Stimulated activated CD4-positive, alpha-beta T cell treated with anti-CD3 and anti-CD28 coated beads, TNF-alpha, amount 100 ng/mL, for 1 hour (primary cell): ENCODE measurements around the gene ACOT8.
"Not testable (repeated sequence)": the region's sequence is repeated elsewhere in the genome, so short reads cannot be mapped to it uniquely, and the experiment has no call there.

Experiments
- DNase-seq, 3 donors: peaks; one replicate each; pipeline ENCODE4 v3.0.0-alpha.2; 2020; ENCODE audit warnings: low read depth in 3 of 3, low spot score in 1 of 3

ACOT8 gene

DNA sequence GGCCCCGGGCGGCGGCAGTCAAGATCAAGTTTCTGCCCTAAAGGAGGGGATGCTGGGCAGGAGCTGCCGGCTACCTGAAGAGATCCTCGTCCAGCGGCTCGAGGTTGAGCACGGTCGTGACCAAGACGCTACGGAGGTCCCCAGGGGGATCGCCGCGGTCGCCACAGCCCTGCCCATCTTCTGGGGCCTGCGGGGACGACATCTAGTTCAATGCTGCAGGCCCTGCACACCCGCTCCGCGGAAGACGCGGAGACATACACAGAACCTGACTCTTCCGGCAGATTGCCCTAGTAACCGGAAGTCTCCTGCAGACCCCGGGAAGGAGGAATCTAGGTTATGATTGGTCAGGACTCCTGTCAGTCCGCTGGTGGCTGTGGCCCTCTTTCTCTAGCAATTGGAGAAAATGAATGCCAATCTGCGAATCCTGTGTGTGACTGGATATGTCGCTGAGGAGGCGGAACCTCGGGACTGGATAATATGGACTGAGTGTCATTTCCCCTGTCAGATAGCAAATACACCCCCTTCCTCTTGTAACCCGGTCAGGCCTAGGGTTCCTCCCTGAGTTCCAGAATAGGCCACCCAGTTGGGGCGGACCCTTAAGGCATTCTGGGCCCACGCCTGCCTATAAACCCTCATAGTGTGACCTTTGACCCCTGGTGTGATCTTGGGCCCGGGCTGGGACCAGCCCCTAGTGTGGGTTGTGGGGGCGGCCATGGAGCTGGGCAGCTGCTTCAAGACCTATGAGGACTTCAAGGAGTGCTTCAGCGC is at the start of gene ACOT8, which contains the start of gene ZSWIM3:
Gene ACOT8 (minus strand): TSS at position 279 of the 768 bp plus-strand sequence. CDS start 77 bp downstream, at position 202.
Gene ZSWIM3 (plus strand): TSS at position 501 of the 768 bp plus-strand sequence. CDS start 212 bp downstream, at position 713.
- peak; percentile 60 to 93 (median 87) for DNase-seq

- DNase-seq, result no peak
Measured at GRCh38 chr20:45905505-45906079, 48.4 kb upstream of the ACOT8 start.

- DNase-seq, result no peak
Measured at GRCh38 chr20:45904583-45905504, 47.7 kb upstream of the ACOT8 start.

- DNase-seq, result no peak
Measured at GRCh38 chr20:45902199-45902701, 45.1 kb upstream of the ACOT8 start.

DNA sequence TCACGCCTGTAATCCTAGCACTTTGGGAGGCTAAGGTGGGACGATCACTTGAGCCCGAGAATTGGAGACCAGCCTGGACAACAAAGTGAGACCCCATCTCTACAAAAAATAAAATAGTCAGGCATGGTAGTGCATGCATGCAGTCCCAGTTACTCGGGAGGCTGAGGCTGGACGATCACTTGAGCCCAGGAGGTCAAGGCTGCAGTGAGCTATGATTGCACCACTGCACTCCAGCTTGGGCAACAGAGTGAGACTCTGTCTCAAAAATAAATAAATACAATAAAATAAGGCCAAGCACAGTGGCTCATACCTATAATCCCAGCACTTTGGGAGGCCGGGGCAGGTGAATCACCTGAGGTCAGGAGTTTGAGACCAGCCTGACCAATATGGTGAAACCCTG is 44.1 kb upstream of the ACOT8 start:
- not testable (repeated sequence) for DNase-seq

- DNase-seq, result no peak
Measured at GRCh38 chr20:45899046-45899835, 42.0 kb upstream of the ACOT8 start.

- no peak for DNase-seq
Measured at GRCh38 chr20:45898285-45898684, 41.1 kb upstream of the ACOT8 start.

- no peak for DNase-seq
Measured at GRCh38 chr20:45897692-45898091, 40.5 kb upstream of the ACOT8 start.

DNA sequence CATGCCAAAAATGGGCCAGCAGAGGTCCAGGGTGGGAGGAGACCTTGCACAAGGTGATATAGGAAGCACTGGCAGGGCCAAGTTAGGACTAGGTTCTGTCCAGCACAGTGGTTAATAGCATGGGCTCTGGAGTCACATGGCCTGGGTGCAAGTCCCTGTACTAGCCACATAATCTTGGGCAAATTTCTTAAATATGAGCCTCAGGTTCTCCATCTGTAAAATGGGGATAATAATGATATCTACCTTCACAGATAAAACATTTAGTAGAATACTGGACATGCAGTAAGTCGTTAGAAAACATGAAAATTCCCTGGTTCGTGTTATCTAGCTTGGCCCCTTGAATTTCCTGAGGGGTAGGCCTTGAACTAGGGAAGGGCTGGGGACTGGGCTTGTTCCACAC is 40.1 kb upstream of the ACOT8 start:
- no peak for DNase-seq

DNA sequence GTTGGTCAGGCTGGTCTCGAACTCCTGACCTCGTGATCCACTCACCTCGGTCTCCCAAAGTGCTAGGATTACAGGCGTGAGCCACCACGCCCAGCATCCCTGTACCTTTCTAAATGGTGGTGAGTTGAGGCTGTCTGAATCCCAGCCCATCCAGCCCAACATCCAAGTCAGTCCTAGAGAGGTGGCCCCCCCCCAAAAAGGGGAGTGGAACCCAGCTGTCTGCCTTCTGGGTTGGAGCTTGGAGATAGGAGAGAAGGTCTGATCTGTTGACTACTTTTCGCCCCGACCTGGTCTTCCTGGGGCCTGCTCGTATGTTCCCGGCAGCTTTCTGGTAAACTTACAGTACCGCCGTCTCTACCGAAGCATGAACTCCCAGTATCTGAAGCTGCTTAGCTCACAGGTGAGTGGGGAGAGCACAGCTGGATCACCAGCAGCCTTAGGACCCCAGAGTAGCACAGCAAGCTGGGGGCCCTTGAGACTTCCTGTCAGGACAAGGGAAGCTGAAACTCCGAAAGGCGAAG is 39.5 kb upstream of the ACOT8 start:
- DNase-seq, result no peak

- no peak for DNase-seq
Measured at GRCh38 chr20:45894797-45895196, 37.6 kb upstream of the ACOT8 start.

GRCh38 chr20:45893831-45894230 is 36.6 kb upstream of the ACOT8 start:
- DNase-seq, result no peak

GRCh38 chr20:45892828-45893500 is 35.8 kb upstream of the ACOT8 start:
- no peak for DNase-seq

- no peak for DNase-seq
Measured at GRCh38 chr20:45892049-45892825, 35.0 kb upstream of the ACOT8 start.

DNA sequence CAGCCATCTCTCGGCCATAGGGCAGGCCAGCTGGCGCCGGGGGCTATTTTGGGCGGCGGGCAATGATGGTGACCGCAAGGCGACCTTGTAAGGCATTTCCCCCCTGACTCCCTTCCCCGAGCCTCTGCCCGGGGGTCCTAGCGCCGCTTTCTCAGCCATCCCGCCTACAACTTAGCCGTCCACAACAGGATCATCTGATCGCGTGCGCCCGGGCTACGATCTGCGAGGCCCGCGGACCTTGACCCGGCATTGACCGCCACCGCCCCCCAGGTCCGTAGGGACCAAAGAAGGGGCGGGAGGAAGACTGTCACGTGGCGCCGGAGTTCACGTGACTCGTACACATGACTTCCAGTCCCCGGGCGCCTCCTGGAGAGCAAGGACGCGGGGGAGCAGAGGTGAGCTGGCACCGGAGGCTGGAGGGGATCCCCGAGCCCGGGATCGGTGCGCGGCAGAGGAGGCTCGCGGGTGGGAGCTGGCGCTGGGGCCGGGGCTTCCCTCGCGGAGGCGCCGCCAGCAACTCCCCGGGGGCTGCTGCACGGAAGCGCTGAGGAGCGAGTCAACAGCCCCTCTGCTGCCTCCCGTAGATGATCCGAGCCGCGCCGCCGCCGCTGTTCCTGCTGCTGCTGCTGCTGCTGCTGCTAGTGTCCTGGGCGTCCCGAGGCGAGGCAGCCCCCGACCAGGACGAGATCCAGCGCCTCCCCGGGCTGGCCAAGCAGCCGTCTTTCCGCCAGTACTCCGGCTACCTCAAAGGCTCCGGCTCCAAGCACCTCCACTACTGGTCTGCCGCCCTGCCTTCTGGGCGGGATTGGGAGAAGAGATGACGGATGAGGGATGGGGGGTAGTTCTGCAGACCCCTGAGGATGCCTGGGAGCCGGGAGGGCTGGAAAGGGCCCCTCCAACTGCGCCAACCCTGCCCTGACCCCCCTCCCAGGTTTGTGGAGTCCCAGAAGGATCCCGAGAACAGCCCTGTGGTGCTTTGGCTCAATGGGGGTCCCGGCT is 34.1 kb upstream of the ACOT8 start, which contains the start of the genes CTSA and NEURL2:
Gene CTSA (plus strand): TSS at position 351 of the 999 bp plus-strand sequence. CDS start 234 bp downstream, at position 585.
Gene NEURL2 (minus strand): TSS at position 224 of the 999 bp plus-strand sequence. CDS start 217 bp downstream, at position 7.
- peak; percentile 60 to 79 (median 67) for DNase-seq

GRCh38 chr20:45890077-45890984 is 33.1 kb upstream of the ACOT8 start:
- DNase-seq, result peak in 1 of 3 donors; percentile 27
